NCI-H526 treated with DMSO at 0.1 percent for 48 hours (cell line): ENCODE results near the gene PANK2.
"Not testable (repeated sequence)": the region's sequence is repeated elsewhere in the genome, so short reads cannot be mapped to it uniquely, and the experiment has no call there.

Experiments used
- DNase-seq: peaks from one replicate; lab custom pipeline; 2025; lab: John Stamatoyannopoulos, UW

Gene PANK2

DNA sequence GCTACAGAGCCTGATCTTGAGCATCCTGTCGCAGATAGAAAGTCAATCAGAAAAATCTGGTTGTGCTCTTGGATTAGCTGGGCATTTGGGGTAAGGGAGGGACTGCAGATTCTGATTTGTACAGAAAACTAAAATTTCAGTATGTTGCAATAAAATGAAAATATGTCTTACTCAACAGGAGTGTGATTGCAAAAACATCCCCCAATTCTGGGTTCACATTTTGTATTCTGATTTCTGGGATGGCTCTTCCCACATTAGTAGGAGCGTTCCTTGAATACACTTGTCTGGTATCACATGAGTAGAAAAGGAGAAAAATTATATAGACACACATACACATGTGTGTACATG, 40.5 kb downstream of the PANK2 start:
- no peak for DNase-seq

DNA sequence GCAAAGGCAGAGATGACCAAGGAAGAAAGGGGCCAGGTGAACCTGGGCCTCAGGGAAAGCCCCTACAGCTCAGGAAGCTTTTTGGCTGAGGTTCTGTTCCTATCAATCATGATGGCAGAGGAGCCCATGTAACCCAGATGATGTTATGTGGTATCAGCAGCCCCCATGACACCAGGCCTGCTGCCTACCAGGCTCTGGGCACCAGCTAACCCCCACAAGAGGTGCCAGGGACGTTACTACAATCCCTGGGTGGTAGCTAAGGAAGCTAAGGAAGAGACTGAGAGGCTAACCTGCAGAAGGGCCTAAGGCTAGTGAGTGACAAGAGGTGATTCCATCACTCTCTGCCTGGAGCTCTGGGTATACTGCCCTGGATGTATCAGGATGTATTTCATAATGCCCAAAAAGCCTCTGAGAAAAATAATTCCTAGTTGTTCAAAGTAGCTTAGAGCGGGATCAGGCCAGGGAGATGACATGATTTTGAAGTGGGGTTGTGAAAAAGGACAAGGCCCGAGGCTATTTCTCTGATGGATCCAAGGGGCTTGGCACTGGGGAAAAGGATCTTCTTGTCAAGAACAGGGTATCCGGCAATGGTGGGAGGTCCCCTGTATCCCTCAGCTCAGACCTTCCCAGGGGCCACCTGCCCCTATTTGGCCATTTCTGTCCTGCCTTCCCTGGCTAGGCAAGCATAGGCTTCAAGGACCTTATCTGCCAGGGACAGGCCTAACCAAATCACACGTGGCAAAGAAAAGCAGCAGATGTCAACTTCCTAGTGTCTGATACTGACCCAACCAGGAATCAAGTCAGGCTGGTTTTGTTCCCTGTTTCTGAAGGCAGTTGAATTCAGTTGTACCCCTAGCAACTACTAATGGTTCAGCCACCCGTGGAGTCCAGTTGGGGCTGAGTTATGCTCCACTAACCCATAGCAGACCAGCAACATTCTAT, 41.3 kb downstream of the PANK2 start:
- no peak for DNase-seq

DNA sequence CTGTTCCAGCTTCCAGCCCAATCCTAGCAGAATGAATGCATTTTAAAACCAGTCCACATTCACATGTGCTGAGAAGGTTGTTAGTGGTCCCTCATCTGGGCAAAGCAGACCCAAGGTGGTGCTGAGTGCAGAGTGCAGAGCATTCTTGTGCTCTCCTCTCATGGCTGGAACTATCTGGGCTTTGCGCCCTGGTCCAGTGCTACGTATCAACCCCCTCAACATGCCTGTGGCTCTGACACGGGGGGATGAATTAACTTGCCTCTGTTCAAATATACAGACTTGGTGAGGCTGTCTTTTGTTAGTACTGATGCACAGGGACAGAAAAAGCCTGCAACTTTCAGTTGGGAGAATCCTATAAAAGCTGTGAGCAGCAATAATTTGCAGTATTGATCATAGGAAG, 42.5 kb downstream of the PANK2 start:
- DNase-seq, result no peak

DNA sequence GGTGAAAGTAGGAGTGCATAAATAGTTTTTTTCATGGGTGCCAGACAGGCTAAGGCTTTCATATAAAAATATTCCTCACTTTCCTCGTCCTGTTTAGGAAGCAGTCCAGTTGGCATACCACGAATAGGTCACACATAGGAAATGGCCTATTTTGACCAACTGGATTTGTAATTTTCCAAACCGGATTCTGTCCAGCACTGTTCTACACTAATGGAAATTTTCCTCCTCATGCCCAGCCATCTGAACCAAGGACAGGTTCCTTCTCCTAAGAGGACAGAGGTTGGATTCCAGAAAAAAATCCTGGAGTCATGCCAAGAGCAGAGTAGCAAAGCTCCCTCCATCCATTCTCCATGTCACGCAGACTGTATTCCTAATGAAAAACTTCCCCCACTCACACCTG, 43.1 kb downstream of the PANK2 start:
- no peak for DNase-seq

DNA sequence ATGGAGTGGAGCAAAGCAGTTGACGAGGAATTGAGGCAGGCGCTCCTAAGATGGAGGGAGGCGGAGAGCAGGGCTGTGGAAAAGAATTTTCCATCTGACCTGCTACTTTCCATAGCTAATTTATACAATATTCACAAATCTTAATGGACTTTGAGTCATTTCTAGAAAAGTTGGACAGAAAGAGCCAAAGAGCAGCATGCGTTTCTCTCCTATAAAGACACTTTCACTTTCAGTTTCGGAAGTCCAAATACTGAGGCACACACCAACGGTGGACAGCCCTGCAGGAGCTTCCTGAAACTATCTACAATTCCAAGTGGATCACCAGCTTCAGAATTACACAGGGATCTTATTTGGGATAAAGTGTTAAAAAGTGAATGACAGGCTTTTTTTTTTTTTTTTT, 43.5 kb downstream of the PANK2 start:
- no peak for DNase-seq

DNA sequence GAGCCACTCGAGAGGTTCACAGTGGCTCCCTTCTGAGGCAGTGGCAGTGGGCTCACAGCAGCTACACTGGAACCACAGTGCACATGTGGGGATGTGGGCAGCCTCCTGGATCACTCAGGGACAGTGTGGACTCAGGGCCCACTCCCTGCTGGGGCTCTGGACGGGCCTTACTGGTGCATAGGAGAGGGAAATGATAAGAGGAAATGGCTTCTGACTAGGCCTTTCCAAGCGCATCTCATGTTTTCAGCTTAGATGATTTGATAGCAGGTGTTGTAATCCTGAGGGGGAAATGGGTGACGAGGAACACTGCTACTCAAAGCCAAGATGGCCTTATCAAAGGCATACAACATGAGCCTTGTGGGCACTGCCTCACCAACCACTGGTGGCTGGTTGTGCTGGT, 44.0 kb downstream of the PANK2 start:
- DNase-seq, result no peak

DNA sequence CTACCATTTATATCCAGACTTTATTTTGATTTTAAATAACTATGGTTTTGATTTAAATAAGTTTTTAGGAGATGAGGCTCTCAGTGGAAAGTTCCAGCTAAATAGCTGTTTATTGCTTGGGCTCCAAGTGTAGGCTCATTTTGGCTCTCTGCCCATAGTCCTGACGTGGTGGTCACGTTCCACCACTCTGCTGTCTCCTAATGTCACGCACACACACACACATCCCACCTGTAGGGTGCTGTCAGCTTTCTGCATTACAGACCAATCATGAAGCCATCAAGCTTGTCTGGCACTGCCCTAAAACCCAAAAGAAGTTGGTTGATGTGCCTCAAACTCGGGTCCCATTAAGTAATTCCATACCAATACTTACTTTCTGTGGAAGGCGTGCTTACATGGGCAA, 45.4 kb downstream of the PANK2 start:
- no peak for DNase-seq

DNA sequence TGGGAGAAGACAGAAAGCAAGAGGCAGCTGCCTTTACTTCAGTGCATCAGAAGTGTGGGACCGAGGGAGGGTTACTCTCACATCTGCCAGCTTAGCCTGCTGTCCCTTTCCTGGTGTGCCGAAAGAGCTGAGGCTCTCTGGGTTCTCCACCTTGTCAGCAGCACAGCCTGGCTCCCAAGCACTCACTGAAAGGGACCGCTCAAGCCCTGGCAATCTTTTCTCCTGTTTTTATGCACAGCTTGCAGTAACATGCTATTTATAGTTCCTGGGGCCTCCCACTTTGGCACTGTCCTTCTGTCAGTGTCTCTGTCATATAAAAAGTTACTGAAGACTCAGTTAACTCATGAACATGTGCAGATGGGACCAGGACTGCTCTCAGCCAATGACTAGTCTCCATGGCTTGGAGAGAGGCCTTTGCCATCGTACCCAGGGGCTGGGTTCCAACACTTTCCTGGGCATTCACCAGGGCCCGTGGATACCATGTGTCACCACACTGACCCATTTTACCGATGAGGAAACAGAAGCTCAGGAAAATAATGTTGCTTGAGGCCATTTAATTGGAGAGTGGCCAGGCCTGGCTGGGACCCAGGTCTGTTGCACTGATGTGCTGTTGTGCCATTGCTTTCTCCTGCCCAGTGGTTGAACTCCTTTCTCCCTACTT, 46.2 kb downstream of the PANK2 start:
- DNase-seq, result no peak

DNA sequence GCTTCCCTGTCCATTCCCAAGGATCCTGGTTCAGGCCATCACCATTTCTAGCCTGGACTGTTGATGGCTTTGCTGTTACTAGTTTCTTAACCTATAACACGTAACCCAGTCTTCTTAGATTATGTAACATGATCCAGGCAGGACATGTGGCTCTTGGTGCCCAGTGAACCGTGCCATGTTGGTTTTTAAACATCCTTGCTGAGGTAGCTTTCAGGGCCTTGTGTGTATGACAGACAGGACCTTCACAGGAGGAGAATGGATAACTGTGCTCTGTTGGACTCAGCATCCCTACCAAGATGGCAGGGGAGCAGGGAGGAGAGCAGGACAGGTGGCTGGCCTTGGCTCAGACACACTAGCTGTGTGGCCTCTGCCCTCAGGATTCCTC, 46.8 kb downstream of the PANK2 start:
- no peak for DNase-seq

DNA sequence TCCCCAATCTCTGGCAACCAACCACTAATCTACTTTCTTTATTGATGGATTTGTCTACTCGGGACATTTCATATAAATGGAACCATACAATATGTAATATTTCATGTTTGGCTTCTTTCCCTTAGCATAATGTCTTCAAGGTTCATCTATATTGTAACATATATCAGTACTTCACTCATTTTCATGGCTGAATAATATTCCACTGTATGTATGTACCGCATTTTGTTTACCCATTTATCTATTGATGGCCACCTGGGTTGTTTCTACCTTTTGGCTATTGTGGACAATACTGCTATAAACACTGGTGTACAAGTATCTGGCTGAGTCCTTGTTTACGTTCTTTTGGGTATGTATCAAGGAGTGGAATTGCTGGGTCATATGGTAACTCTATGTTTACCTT, 48.4 kb downstream of the PANK2 start:
- DNase-seq, result no peak

DNA sequence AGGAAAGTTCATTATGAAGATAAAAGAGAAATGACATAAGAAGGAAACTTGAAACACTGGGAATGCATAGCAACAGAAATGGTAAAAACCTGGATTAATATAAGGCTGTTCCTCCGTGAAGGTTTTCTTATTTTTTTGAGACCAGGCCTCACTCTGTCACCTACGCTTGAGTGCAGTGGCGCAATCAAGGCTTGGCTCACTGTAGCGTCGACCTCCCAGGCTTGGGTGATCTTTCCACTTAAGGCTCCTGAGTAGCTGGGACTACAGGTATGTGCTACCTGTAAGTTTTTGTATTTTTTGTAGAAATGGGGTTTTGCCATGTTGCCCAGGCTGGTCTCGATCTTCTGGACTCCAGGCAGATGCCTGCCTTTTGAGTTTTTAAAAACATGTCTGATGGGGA, 51.7 kb downstream of the PANK2 start:
- DNase-seq, result no peak

DNA sequence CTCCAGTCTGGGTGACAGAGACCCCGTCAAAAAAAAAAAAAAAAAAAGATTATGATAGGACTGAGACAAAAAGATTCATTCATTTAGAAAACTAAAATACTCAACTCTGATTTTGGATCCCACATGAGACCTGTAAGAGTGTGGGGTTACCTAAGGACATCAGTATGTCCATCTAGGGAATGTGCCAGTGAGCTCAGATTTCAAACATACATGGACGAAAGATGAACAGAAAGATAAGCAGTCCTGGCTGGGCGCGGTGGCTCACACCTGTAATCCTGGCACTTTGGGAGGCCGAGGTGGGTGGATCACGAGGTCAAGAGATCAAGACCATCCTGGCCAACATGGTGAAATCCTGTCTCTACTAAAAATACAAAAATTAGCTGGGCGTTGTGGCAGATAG, 57.5 kb downstream of the PANK2 start:
- not testable (repeated sequence) for DNase-seq

DNA sequence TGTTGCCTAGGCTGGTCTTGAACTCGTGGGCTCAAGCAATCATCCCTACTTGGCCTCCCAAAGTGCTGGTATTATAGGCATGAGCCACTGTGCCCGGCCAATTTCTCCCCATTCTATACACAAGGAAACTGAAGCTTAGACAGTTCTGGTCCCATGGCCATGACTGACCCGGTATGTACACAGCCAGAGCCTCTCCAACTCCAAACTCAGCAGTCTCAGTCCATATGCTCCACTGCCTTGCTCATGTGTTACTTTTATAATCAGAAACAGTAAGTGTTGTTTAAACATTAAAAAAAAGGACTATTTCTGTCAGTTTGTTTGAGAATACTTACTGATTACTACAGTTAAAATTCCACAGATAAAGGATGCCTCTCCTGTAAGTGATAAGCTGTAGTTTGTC, 75.5 kb downstream of the PANK2 start:
- no peak for DNase-seq

DNA sequence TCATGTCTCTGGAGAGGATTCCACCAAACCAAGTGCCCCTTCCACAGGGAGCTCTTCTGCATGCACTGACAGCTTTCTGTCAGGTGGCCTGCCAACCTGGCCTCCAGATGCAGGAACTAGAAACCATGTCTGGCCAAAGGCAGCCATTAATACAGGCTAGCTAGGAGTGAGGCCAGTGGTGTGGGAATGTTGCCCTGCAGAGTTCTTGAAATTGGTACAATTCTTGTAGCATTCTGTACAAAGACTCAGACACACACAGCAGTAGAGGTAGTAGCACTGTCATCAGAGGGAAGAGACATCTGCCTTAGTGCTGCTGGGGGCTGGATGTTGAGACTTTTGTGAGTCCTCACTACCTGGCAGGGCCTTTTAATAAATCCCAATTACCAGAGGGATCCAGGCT, 77.4 kb downstream of the PANK2 start:
- DNase-seq, result no peak

DNA sequence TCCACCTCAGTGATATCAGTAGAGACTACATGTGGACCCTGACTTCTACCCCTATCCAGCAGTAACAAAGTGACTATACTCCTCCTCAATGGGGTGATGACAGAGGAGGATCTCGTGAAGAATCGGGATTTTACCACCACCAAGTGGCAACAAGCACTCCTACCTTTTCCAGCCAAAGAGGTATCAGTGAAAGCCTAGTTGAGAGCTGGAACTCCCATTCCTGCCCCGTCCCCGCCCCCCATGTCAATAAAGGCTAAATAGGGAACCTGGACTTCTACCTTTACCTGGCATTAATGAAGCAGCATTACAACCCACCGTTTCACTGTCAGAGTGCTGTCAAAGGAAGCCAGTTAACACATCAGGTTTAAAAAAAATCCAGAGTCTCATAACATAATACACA, 80.8 kb downstream of the PANK2 start:
- DNase-seq, result no peak

DNA sequence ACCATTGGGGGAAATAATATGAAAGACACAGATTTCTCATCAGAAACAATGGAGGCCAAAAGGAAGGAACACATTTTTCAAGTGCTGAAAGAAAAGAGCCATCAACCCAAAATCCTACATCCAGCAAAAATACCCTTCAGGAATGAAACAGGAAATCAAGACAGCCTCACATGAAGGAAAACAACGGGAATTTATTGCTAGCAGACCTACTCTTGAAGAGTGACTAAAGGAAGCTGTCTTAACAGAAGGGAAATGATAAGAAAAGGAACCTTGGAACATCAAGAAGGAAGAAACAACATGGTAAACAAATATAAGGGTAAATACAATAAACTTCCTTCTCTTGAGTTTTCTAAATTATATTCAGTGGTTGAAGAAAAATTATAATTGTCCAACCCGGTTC, 82.0 kb downstream of the PANK2 start:
- DNase-seq, result no peak

DNA sequence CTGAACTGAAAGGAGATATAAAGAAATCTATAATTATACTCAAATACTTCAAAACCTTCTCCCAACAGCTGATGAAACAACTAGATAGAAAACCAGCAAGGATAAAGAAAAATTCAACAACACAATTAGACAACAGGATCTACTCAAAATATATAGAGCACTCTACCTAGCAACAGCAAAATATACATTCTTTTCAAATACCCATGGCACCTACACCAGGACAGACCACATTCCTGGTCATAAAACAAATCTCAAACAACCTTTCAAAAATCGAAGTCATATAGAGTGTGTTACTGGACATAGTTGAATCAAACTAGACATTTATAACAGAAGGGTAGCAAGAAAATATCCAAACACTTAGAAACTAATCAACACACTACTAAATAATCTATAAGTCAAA, 83.0 kb downstream of the PANK2 start:
- no peak for DNase-seq

DNA sequence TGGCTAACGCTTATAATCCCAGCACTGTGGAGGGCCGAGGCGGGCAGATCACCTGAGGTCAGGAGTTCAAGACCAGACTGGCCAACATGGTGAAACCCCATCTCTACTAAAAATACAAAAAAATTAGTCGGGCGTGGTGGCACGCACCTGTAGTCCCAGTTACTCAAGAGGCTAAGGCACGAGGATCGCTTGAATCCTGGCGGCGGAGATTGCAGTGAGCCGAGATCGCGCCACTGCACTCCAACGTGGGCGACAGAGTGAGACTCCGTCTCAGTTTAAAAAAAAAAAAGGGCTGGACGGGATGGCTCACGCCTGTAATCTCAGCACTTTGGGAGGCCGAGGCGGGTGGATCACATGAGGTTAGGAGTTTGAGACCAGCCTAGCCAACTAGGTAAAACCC, 83.4 kb downstream of the PANK2 start:
- DNase-seq, result not testable (repeated sequence)

DNA sequence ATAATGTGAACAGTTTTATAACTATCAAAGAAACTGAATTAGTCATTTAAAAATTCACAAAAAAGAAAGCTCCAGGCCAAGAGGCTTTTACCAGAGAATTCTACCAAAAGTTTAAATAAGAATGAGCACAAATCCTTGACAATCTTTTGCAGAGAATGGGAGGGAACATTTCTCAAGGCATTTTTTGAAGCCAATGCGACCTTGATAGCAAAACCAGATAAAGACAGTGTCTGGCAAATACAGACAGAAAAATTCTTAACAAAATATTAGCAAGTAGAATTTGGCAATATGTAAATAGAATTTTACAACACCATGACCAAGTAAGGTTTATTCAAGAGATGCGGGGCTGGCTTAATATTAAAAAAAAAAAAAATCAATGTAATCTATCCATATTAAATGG, 84.5 kb downstream of the PANK2 start:
- no peak for DNase-seq

DNA sequence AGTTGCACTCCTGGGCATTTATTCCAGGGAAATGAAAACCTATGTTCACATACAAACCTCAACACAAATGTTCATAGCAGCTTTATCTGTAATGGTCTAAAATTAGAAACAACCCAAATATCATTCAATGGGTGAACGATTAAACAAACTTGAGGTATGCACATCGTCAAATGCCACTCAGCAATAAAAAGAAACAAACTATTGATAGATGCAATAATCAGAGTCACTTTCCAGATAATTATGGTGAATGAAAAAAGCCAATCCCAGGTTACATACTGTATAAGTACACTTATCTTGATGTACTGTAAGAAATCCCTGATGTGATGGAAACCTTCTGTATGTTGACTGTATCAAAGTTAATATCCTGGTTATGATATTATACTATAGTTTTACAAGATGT, 87.3 kb downstream of the PANK2 start:
- DNase-seq, result no peak
